ENCODE data around the gene ITPR1.

DNA sequence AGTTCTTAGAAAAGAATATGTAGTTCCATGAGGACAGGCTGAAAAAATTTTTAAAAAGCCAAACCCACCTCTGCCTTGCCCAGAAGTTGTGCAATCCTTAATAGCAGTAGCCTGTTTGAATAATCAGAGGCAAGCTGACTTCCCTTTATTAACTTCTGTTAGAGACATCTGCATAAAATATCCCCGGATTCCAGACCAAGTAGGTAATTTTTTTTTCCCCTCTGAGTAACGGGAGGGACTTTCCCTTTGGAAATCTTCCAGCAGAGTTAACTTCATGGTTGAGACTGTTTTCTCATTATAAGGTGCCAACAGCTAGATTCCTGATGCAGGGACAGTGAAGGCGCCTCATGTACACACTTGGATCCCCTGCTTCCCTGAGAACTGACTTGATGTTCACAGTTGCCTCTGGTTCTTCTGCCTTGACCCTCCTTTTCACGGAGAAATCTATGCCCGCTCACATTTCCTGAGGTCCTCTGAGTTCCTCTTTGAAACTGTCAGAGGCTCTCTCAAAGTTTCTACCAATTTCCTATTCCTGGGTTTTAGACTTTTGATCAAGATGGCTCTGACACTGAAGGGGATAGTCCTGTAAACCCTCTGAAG lies 258.5 kb downstream of the ITPR1 start:
- no peak for TF ChIP-seq SUZ12 (IDR thresholded peaks at IDR 0.05; ENCODE audit: extremely low read depth, insufficient read depth, insufficient read length)
- no peak for TF ChIP-seq YY1 (IDR thresholded peaks at IDR 0.05; ENCODE audit: insufficient read depth, insufficient read length)
- no peak for TF ChIP-seq ZNF274 (IDR thresholded peaks at IDR 0.05; ENCODE audit: low read depth, low read length)
